PC-3 (cell line): ENCODE measurements around the gene HDGFL3. TPM values are rescaled to one million over a fixed set of nuclear protein-coding genes. Genes with fewer than 3 reads are reported as not detected.

Experiments used
- ATAC-seq: fragments of 200-7000 bp; cut with Tn5 transposase; 2 replicates; pipeline ENCODE4 v1.9.1; 2020; ENCODE audit warnings: mild to moderate bottlenecking, moderate library complexity
- BruUV-seq: library from RNA; stranded (reverse); fragments of 400-500 nt; replicated peaks from 2 replicates; lab custom pipeline; 2021; lab: Mats Ljungman, UMichigan
- CTCF ChIA-PET: fragments of 300-600 bp; sonication (Branson Sonifier 250); formaldehyde crosslinking; loops from one replicate; lab custom pipeline; 2022; ENCODE audit warnings: antibody characterized with exemption; lab: Charles Lee
- POLR2A ChIA-PET: fragments of 300-600 bp; sonication (Branson Sonifier 250); formaldehyde crosslinking; loops from one replicate; lab custom pipeline; 2022; ENCODE audit warnings: antibody characterized with exemption; ENCODE audit not compliant: unreplicated experiment; lab: Charles Lee
- DNase-seq: peaks from one replicate; pipeline ENCODE4 v3.0.0-alpha.2; 2015
- H2AFZ ChIP-seq: fragments of 300-600 bp; sonication (generic); 2 replicates; pipeline ENCODE4 v1.6.0; 2016; ENCODE audit warnings: antibody characterized with exemption, low read length
- H3F3A ChIP-seq: fragments of 300-600 bp; sonication (generic); one replicate; pipeline ENCODE4 v1.6.0; 2017; ENCODE audit warnings: antibody characterized with exemption, low read length, control low read depth, mild to moderate bottlenecking; ENCODE audit not compliant: unreplicated experiment
- H3K27ac ChIP-seq: fragments of 300-600 bp; sonication (generic); 2 replicates; pipeline ENCODE4 v1.5.1; 2016; ENCODE audit warnings: mild to moderate bottlenecking, low read length
- H3K27me3 ChIP-seq: fragments of 300-600 bp; sonication (generic); 2 replicates; pipeline ENCODE4 v1.6.1; 2016; ENCODE audit warnings: low read length, mixed read lengths
- H3K36me3 ChIP-seq: fragments of 300-600 bp; sonication (generic); 2 replicates; pipeline ENCODE4 v1.6.1; 2016; ENCODE audit warnings: low read depth, mixed run types, low read length, mixed read lengths
- H3K4me1 ChIP-seq: fragments of 300-600 bp; sonication (generic); 2 replicates; pipeline ENCODE4 v1.5.1; 2016; ENCODE audit warnings: low read length; ENCODE audit not compliant: insufficient read depth
- H3K4me2 ChIP-seq: fragments of 300-600 bp; sonication (generic); 2 replicates; pipeline ENCODE4 v1.6.0; 2016; ENCODE audit warnings: low read length
- H3K4me3 ChIP-seq: fragments of 300-600 bp; sonication (generic); 2 replicates; pipeline ENCODE4 v1.5.1; 2016; ENCODE audit warnings: mild to moderate bottlenecking, low read length, mixed read lengths
- H3K79me2 ChIP-seq: fragments of 300-600 bp; sonication (generic); 2 replicates; pipeline ENCODE4 v1.6.1; 2017; ENCODE audit warnings: low read length, mixed read lengths
- H3K9ac ChIP-seq: fragments of 300-600 bp; sonication (generic); 2 replicates; pipeline ENCODE4 v1.6.0; 2016; ENCODE audit warnings: mild to moderate bottlenecking, low read length
- H3K9me2 ChIP-seq: fragments of 300-600 bp; sonication (generic); replicated peaks from 2 replicates; pipeline ENCODE4 v1.6.1; 2016; ENCODE audit warnings: mixed run types, low read length, mixed read lengths
- H3K9me3 ChIP-seq: fragments of 300-600 bp; sonication (generic); 2 replicates; pipeline ENCODE4 v1.6.1; 2016; ENCODE audit warnings: low read length, mixed read lengths
- H4K20me1 ChIP-seq: fragments of 300-600 bp; sonication (generic); 2 replicates; pipeline ENCODE4 v1.6.1; 2016; ENCODE audit warnings: low read length, mixed read lengths
- CTCF ChIP-seq: fragments of 300-600 bp; sonication (generic); conservative IDR thresholded peaks from 2 replicates; pipeline ENCODE4 v1.5.1; 2017; ENCODE audit warnings: antibody characterized with exemption, low read depth, mild to moderate bottlenecking, low read length
- EZH2 ChIP-seq: fragments of 300-600 bp; sonication (generic); IDR thresholded peaks from one replicate; pipeline ENCODE4 v1.6.1; 2017; ENCODE audit warnings: antibody characterized with exemption, mild to moderate bottlenecking, low read length; ENCODE audit not compliant: unreplicated experiment
- EZH2phosphoT487 ChIP-seq: fragments of 300-600 bp; sonication (generic); IDR thresholded peaks from 2 replicates; pipeline ENCODE4 v1.6.1; 2018; ENCODE audit warnings: mild to moderate bottlenecking, antibody characterized with exemption, low read length, borderline replicate concordance
- intact Hi-C: fragments of 100-400 bp; cut with micrococcal nuclease; formaldehyde crosslinking; loops from 2 replicates; pipeline ENCODE4 v1.9.0; 2023
- total RNA-seq: library from RNA; depleted of rRNA; stranded (reverse); fragments of >200 nt; gene quantifications from 2 replicates; pipeline ENCODE4 v1.2.3, GENCODE V29; 2014

The HDGFL3 gene
- total RNA-seq, 1 experiment from 2014 or later: 38.4 TPM

GRCh38 chr15:83199288-83199687 lies 8.3 kb downstream of the HDGFL3 start:
- ATAC-seq (no peak), DNase-seq (no peak)
- ChIA-PET CTCF (no interaction called here), POLR2A (no interaction called here)
- H3K9me2 ChIP-seq: no peaks in the 10 kb centered on the region
- no peak overlapping the region for H3K4me3 ChIP-seq
- no peaks in the 10 kb centered on the region for H3F3A ChIP-seq
- TF ChIP-seq EZH2phosphoT487: no peak
- H3K79me2 ChIP-seq: peaks cover 85% of the 10 kb centered on the region
- H3K9me3 ChIP-seq: no peaks in the 10 kb centered on the region
- H2AFZ ChIP-seq: no peak overlapping the region
- H3K36me3 ChIP-seq: no peaks in the 10 kb centered on the region
- no peak overlapping the region for H3K27ac ChIP-seq
- intact Hi-C loops: no loop called here
- no peak overlapping the region for H3K4me2 ChIP-seq
- no TSS peak for BruUV-seq
- H3K9ac ChIP-seq: no peak overlapping the region
- no peaks in the 10 kb centered on the region for H4K20me1 ChIP-seq
- no peaks in the 10 kb centered on the region for H3K27me3 ChIP-seq
- H3K4me1 ChIP-seq: peaks cover 8% of the 10 kb centered on the region; the same call in 1 of the 2 replicates

GRCh38 chr15:83198476-83198875 lies 9.1 kb downstream of the HDGFL3 start:
- Histone ChIP-seq H3K27me3 (no peaks in the 10 kb centered on the region), H2AFZ (no peak overlapping the region), H3F3A (no peaks in the 10 kb centered on the region), H3K36me3 (no peaks in the 10 kb centered on the region), H3K9ac (no peak overlapping the region), H3K4me2 (no peak overlapping the region), H3K4me1 (peaks cover 8% of the 10 kb centered on the region; the same call in 1 of the 2 replicates), H3K9me2 (no peaks in the 10 kb centered on the region), H3K27ac (no peak overlapping the region), H3K79me2 (peaks cover 85% of the 10 kb centered on the region), H3K9me3 (no peaks in the 10 kb centered on the region), H4K20me1 (no peaks in the 10 kb centered on the region), H3K4me3 (no peak overlapping the region)
- BruUV-seq: no TSS peak
- DNase-seq (no peak), ATAC-seq (no peak)
- ChIA-PET POLR2A (no interaction called here), CTCF (no interaction called here)
- intact Hi-C loops: no loop called here
- TF ChIP-seq EZH2 (no peak), CTCF (no peak), EZH2phosphoT487 (no peak)

GRCh38 chr15:83194528-83194927 lies 13.1 kb downstream of the HDGFL3 start:
- Histone ChIP-seq H3K4me3 (no peak overlapping the region), H3K36me3 (no peaks in the 10 kb centered on the region), H3K27ac (no peak overlapping the region), H2AFZ (no peak overlapping the region), H3K79me2 (peaks cover 88% of the 10 kb centered on the region), H3K9ac (no peak overlapping the region), H3K4me1 (peaks cover 5% of the 10 kb centered on the region), H4K20me1 (no peaks in the 10 kb centered on the region; the same call in 1 of the 2 replicates), H3K9me2 (no peaks in the 10 kb centered on the region), H3K4me2 (no peak overlapping the region), H3K9me3 (no peaks in the 10 kb centered on the region), H3K27me3 (no peaks in the 10 kb centered on the region), H3F3A (no peaks in the 10 kb centered on the region)
- ATAC-seq (no peak), DNase-seq (no peak)
- no peak for TF ChIP-seq EZH2phosphoT487
- TF ChIP-seq CTCF: no peak
- TF ChIP-seq EZH2: no peak
- ChIA-PET CTCF (no interaction called here), POLR2A (no interaction called here)
- intact Hi-C loops: no loop called here
- no TSS peak for BruUV-seq
